ENCODE measurements around the gene RAB5B.

Gene RAB5B

GRCh38 chr12:56013482-56013881 is 39.6 kb downstream of the RAB5B start:
- in situ Hi-C loops (cut with MboI; ENCODE audit: low sequenced_read_pairs) = no loop called here

GRCh38 chr12:56014205-56014604 is 40.3 kb downstream of the RAB5B start:
- in situ Hi-C loops (cut with MboI; ENCODE audit: low sequenced_read_pairs) = no loop called here

GRCh38 chr12:56017181-56017580 is 43.3 kb downstream of the RAB5B start:
- in situ Hi-C loops (cut with MboI; ENCODE audit: low sequenced_read_pairs) = no loop called here

DNA sequence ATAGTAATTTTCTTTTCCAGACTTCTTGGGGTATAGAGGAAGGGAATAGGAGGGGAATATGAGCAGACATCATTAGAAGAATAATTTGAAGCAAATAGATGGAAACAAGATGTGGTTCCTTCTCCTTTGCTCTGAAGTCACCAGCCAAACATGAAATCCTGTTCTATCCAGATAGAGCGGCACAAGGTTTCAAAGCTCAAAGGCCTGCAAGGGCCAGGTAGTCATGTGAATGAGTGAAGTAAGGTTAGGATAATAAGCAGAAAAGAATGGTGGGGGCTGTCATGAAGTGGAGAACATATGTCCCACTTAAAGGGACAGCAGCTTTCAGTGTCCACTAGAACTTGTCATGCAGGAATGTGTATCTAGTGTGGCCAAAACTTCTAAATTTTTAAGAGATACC is 44.5 kb downstream of the RAB5B start:
- in situ Hi-C loops (cut with MboI; ENCODE audit: low sequenced_read_pairs) = no loop called here

- in situ Hi-C loops (cut with MboI; ENCODE audit: low sequenced_read_pairs) = no loop called here
Measured at GRCh38 chr12:56020423-56021184, 46.7 kb downstream of the RAB5B start, which contains the start of gene IKZF4. TSS of gene IKZF4 (plus strand) at chr12:56021043. CDS start at chr12:56021494, 451 bp downstream.

- in situ Hi-C loops (cut with MboI; ENCODE audit: low sequenced_read_pairs) = no loop called here
Measured at GRCh38 chr12:56021889-56022497, 48.1 kb downstream of the RAB5B start.

DNA sequence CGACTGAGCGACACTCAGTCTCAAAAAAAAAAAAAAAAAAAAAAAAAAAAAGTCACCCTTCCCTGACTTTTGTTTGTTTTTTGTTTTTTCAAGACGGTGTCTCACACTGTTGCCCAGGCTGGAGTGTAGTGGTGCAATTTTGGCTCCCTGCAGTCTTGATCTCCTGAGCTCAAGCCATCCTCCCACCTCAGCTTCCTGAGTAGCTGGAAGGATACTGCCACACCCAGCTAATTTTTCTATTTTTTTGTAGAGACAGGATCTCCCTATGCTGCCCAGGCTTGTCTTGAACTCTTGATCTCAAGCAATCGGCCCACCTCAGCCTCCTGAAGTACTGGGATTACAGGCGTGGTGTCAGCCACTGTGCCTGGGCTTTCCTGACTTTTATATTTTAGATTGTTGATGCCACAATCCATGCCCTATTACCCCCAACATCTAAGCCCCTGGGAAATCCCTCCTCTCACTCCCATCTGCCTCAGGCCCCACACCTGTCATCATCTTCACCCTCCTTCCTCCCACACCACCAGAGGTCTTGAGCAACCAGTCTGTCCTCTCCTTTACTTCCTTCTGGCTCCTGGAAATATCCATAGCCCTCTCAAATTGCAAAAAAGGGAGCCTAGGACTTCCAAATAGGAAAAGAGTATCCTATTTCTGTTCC is 54.8 kb downstream of the RAB5B start:
- in situ Hi-C loops (cut with MboI; ENCODE audit: low sequenced_read_pairs) = no loop called here

GRCh38 chr12:56029166-56029519 is 55.3 kb downstream of the RAB5B start:
- in situ Hi-C loops (cut with MboI; ENCODE audit: low sequenced_read_pairs) = no loop called here

- in situ Hi-C loops (cut with MboI; ENCODE audit: low sequenced_read_pairs) = no loop called here
Measured at GRCh38 chr12:56029666-56030293, 55.9 kb downstream of the RAB5B start.

- in situ Hi-C loops (cut with MboI; ENCODE audit: low sequenced_read_pairs) = no loop called here
Measured at GRCh38 chr12:56031987-56032386, 58.1 kb downstream of the RAB5B start.

- in situ Hi-C loops (cut with MboI; ENCODE audit: low sequenced_read_pairs) = no loop called here
Measured at GRCh38 chr12:56034586-56035332, 60.9 kb downstream of the RAB5B start.

DNA sequence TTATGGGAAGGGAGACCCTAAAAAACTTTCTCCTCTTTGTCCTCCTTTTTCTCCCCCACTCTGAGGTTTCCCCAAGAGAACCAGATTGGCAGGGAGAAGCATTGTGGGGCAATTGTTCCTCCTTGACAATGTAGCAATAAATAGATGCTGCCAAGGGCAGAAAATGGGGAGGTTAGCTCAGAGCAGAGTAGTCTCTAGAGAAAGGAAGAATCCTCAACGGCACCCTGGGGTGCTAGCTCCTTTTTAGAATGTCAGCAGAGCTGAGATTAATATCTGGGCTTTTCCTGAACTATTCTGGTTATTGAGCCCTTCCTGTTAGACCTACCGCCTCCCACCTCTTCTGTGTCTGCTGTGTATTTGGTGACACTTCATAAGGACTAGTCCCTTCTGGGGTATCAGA is 63.3 kb downstream of the RAB5B start:
- in situ Hi-C loops (cut with MboI; ENCODE audit: low sequenced_read_pairs) = no loop called here

DNA sequence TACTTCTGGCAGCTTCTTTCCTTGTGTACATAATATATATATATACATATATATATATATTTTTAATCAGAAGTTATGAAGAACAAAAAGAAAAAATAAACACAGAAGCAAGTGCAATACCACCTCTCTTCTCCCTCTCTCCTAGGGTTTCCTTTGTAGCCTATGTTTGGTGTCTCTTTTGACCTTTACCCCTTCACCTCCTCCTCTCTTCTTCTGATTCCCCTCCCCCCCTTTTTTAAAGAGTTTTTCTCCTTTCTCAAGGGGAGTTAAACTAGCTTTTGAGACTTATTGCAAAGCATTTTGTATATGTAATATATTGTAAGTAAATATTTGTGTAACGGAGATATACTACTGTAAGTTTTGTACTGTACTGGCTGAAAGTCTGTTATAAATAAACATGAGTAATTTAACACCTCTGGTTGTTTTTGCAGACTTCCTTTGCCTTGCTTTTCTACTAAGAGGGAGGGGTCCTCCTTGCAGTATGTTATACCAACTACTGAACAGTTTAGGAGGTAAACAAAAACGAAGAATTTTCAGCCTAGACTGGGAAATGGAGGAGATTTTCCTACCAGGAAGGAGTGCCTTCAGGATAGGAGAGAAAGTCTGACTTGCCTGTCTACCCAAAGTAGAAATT is 64.3 kb downstream of the RAB5B start:
- in situ Hi-C loops (cut with MboI; ENCODE audit: low sequenced_read_pairs) = no loop called here

GRCh38 chr12:56040151-56040550 is 66.3 kb downstream of the RAB5B start:
- in situ Hi-C loops (cut with MboI; ENCODE audit: low sequenced_read_pairs) = loop anchor here (10.0 kb wide), 1 partner anchor 305 kb away; no protein-coding TSS in a partner anchor

GRCh38 chr12:56040963-56041551 is 67.2 kb downstream of the RAB5B start:
- in situ Hi-C loops (cut with MboI; ENCODE audit: low sequenced_read_pairs) = loop anchor here (10.0 kb wide), 1 partner anchor 306 kb away; no protein-coding TSS in a partner anchor

- in situ Hi-C loops (cut with MboI; ENCODE audit: low sequenced_read_pairs) = loop anchor here (10.0 kb wide), 1 partner anchor 307 kb away; no protein-coding TSS in a partner anchor
Measured at GRCh38 chr12:56041552-56042429, 67.9 kb downstream of the RAB5B start, which contains the start of gene RPS26. TSS of gene RPS26 (plus strand) at chr12:56041918. CDS start at chr12:56042167, 249 bp downstream.

GRCh38 chr12:56042430-56042813 is 68.5 kb downstream of the RAB5B start:
- in situ Hi-C loops (cut with MboI; ENCODE audit: low sequenced_read_pairs) = loop anchor here (10.0 kb wide), 1 partner anchor 308 kb away; no protein-coding TSS in a partner anchor

- in situ Hi-C loops (cut with MboI; ENCODE audit: low sequenced_read_pairs) = loop anchor here (10.0 kb wide), 1 partner anchor 308 kb away; no protein-coding TSS in a partner anchor
Measured at GRCh38 chr12:56042843-56043242, 69.0 kb downstream of the RAB5B start.

All from HL-60/S4 (cell line).